GM12872 (cell line): ENCODE results near the gene SS18L1.

ENCODE experiments used
- CTCF ChIP-seq: IDR thresholded peaks from 3 replicates; pipeline ENCODE4 v1.5.1; 2011; ENCODE audit warnings: low read depth, mild to moderate bottlenecking, low read length, moderate library complexity; ENCODE audit not compliant: insufficient read depth

Gene SS18L1

GRCh38 chr20:62159839-62160238, 16.3 kb downstream of the SS18L1 start:
- no peak for TF ChIP-seq CTCF

- no peak for TF ChIP-seq CTCF
Measured at GRCh38 chr20:62160253-62160652, 16.7 kb downstream of the SS18L1 start.

GRCh38 chr20:62160876-62161275, 17.3 kb downstream of the SS18L1 start:
- no peak for TF ChIP-seq CTCF

GRCh38 chr20:62161347-62161746, 17.8 kb downstream of the SS18L1 start:
- TF ChIP-seq CTCF, result no peak

GRCh38 chr20:62162765-62163484, 19.4 kb downstream of the SS18L1 start:
- TF ChIP-seq CTCF, result no peak

GRCh38 chr20:62163485-62163865, 19.9 kb downstream of the SS18L1 start:
- no peak for TF ChIP-seq CTCF

- no peak for TF ChIP-seq CTCF
Measured at GRCh38 chr20:62163986-62164762, 20.6 kb downstream of the SS18L1 start.
